ENCODE measurements around the gene RTN4IP1.

Gene RTN4IP1

GRCh38 chr6:106540907-106541306, 88.4 kb downstream of the RTN4IP1 start:
- DNase-seq = no peak

- DNase-seq = no peak
Measured at GRCh38 chr6:106540432-106540831, 88.9 kb downstream of the RTN4IP1 start.

GRCh38 chr6:106539936-106540335, 89.4 kb downstream of the RTN4IP1 start:
- DNase-seq = no peak

GRCh38 chr6:106538145-106538544, 91.2 kb downstream of the RTN4IP1 start:
- no peak for DNase-seq

- no peak for DNase-seq
Measured at GRCh38 chr6:106537662-106538061, 91.6 kb downstream of the RTN4IP1 start.

GRCh38 chr6:106536851-106537250, 92.4 kb downstream of the RTN4IP1 start:
- no peak for DNase-seq

- no peak for DNase-seq
Measured at GRCh38 chr6:106536357-106536756, 92.9 kb downstream of the RTN4IP1 start.

GRCh38 chr6:106535012-106535411, 94.3 kb downstream of the RTN4IP1 start:
- DNase-seq = no peak

GRCh38 chr6:106534564-106534982, 94.7 kb downstream of the RTN4IP1 start:
- no peak for DNase-seq

GRCh38 chr6:106534004-106534403, 95.3 kb downstream of the RTN4IP1 start:
- no peak for DNase-seq

GRCh38 chr6:106533054-106533453, 96.2 kb downstream of the RTN4IP1 start:
- no peak for DNase-seq

GRCh38 chr6:106530502-106530901, 98.8 kb downstream of the RTN4IP1 start:
- no peak for DNase-seq

GRCh38 chr6:106530026-106530425, 99.3 kb downstream of the RTN4IP1 start:
- no peak for DNase-seq

- no peak for DNase-seq
Measured at GRCh38 chr6:106529438-106529837, 99.9 kb downstream of the RTN4IP1 start.

- DNase-seq = no peak
Measured at GRCh38 chr6:106528521-106528920, 100.8 kb downstream of the RTN4IP1 start.

- no peak for DNase-seq
Measured at GRCh38 chr6:106527979-106528378, 101.3 kb downstream of the RTN4IP1 start.

GRCh38 chr6:106527117-106527516, 102.2 kb downstream of the RTN4IP1 start:
- DNase-seq = no peak

- no peak for DNase-seq
Measured at GRCh38 chr6:106525882-106526275, 103.4 kb downstream of the RTN4IP1 start.

GRCh38 chr6:106525107-106525881, 104.0 kb downstream of the RTN4IP1 start:
- no peak for DNase-seq

- no peak for DNase-seq
Measured at GRCh38 chr6:106522562-106523250, 106.6 kb downstream of the RTN4IP1 start.

All from COR-L47 (cell line).